NCI-H345 (cell line): ENCODE measurements around the gene MRPS22.
"Not testable (repeated sequence)": the region's sequence is repeated elsewhere in the genome, so short reads cannot be mapped to it uniquely, and the experiment has no call there.

Source experiments
- DNase-seq: peaks from one replicate; lab custom pipeline; 2025; lab: John Stamatoyannopoulos, UW

MRPS22 gene

DNA sequence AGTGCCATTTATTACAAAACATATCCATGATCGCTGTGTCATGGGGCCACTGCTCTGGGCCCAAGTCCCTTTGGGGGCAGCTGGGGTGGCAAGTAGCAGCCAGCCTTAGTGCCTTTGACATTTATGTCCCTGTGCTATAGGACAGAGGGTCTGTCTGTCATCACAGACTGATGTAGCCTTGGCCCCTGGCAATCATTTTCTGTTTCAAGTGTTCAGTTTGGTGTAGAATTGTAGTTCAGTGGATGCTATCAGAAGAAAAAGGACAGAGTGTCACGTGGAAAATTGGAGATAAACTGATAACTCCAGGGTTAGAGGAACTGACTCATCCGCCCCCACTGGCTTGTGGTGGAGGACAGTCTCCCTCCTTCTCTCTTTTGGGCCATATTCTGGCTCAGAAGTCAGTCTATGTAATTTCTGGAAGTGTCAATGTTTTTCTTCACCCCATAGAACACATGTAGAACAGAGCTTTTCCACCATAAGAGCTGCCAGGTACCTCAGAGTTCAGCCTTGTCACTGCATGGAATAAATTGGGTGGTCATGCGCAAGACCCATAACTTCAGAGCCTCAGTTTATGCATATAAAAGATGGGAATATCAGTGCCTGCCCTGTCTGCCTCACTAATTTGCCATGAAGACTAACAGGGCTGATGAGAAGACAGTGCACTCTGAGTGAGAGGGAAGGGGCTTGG, 4.5 kb upstream of the MRPS22 start:
- DNase-seq = no peak

DNA sequence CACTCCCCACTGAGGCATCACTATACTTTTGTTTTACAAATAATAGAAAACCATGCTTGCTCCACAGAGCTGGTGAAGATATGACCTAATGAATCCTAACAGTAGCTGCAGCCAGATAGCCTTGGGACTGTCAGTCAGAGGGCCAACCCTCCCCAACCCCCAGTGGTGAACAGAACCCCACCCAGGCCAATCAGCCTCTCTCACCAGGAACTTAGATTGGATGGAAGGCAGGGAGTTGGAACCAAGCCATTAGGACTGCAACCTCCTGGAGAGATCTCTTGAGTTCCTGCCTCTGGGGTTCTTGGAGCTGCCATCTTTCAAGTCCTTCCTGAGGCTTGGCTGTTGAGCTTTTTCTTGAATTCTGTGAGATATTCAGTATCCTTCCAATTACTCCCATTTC, 3.0 kb upstream of the MRPS22 start:
- DNase-seq = no peak

GRCh38 chr3:139342054-139342453, 1.8 kb upstream of the MRPS22 start:
- no peak for DNase-seq

GRCh38 chr3:139346771-139347170, 3.0 kb downstream of the MRPS22 start:
- no peak for DNase-seq

DNA sequence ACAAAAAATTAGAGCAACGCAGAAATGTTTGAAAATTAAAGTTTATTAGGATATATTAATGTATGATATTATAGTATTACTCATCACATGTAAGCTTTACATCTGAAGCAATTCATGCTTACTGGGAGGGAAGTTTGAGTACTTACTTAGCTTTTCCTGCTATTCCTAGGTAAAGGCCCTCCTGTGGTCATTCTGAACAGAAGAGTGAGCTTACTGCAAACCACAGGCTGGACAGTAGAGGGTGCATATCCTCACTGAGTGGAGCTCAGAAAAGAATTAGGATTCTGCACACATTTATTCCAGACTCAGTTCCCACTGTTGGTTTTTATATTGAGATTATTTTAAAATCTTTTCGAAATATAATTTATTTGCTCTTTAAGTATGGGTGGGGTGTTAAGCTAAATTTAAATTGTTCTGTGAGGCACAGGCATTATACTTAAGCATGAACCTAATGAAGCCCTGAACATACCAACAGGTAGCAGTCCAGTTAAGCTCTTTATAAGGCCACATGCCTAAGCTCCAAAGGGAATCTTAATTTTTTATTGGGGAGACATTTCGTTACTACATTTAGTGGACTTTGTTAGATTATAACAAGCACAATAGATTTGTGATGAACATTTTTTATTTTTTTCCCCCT, 10.2 kb downstream of the MRPS22 start:
- peak; percentile 0 for DNase-seq

DNA sequence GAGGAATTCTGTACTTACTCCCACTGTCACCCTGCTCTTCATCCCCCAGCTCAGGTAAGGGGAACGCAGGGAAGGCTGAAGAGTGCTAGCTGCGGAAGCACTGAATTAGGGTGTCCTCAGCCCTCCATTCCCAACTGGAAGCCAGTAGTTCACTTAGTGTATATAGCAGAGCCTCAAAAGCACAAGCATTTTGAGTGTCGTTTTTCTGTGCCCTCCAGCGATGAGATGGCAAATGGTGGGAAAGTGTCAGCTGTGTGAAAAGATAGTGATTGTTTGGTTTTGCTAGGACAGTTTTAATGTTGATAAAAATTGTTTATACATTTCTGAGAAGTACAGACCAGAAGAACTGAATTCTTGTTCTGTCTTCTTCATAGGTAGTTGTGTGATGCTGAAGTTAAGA, 10.8 kb downstream of the MRPS22 start:
- DNase-seq = no peak

- DNase-seq = no peak
Observed at GRCh38 chr3:139355476-139355875, 11.7 kb downstream of the MRPS22 start.

- DNase-seq = no peak
Observed at GRCh38 chr3:139355891-139356290, 12.1 kb downstream of the MRPS22 start.

GRCh38 chr3:139357899-139358298, 14.1 kb downstream of the MRPS22 start:
- DNase-seq = no peak

DNA sequence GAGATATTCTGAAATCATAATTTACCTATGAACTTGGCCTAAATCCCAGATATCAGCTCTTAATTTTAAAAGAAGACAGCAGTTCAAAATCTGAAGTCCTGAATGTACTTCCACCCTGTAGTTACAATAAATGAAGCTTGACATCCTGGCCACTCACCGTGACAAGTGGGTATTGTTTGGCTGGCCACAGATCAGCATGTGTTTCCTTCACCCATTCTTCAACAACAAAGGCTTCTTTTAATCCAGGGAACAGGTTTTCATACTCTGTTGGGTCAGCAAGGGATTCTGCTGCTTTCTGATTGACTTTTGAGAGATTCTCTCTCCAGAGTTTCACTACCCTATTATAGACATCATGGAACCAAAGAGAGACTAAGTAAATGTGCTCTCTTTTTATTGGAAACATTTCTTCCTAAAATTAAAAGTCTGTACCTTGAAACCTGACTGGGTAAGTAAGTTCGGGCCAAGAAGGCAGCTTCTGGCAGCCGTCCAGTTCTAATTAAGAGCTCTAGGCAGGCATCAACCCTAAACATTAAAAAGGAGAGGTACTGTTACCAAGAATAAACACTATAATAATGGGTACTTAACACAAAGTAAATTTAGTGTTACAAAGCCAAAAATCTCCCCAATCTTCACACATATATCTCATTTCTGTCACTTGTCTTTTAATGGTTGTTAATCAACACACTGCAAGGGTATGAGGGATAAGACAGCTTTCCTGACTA, 15.2 kb downstream of the MRPS22 start:
- DNase-seq = peak; percentile 37

DNA sequence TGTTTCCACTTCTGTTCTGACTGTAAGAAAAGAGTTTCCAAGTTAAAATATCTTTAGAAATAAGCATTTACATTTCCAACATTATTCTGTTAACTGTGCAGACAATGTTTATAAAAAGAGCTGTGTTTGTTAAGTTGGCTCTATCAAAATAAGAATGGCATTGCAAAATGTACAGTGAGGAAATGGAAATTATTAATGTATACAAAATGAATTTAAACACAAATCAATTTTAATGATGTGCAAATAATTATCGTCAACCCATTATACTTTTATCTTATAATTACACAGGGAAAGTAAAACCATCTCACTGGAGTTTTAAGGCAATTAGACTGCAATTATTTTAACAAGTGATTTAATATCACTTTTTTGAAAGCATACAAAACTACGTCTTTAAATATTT, 17.5 kb downstream of the MRPS22 start:
- no peak for DNase-seq

DNA sequence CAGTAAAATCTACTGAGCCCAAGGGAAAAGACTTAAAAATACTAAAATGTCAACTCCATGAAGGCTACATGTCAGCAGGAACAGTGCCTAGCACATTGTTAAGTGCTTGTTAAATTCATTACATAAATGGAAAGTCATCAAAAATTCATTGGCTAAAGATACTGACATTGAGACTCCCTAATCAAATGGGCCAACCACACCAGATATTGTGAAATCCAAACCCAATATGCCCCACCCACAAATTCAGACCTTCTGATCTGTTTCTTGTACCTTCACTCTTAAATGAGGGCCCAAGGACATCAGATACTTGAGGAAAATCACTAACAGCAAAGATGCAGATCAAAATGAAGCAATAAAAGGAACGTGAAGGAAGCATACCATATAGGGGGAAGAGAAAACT, 20.7 kb downstream of the MRPS22 start:
- no peak for DNase-seq

- DNase-seq = no peak
Observed at GRCh38 chr3:139374099-139374498, 30.3 kb downstream of the MRPS22 start.

DNA sequence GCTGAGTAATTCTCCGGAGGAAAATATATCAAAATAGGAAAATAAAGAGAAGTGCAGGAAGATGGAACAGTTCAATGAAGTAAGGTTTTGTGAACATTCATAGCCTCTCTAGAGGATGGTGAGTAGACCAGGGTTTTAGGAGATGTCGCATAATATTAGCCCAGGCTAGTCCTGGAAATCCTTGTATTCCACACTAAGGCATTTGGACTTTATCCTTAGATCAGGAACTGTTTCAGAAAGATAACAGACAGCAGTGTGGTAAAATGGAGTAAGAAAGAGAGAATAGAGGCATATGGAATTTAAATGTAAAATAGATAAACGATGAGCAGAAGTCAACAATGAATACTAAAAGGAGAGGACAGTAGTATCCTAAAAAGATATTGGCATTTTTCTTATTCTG, 33.6 kb downstream of the MRPS22 start:
- no peak for DNase-seq

- DNase-seq = peak; percentile 75
Observed at GRCh38 chr3:139378587-139379241, 34.9 kb downstream of the MRPS22 start.

- no peak for DNase-seq
Observed at GRCh38 chr3:139380575-139380974, 36.8 kb downstream of the MRPS22 start.

DNA sequence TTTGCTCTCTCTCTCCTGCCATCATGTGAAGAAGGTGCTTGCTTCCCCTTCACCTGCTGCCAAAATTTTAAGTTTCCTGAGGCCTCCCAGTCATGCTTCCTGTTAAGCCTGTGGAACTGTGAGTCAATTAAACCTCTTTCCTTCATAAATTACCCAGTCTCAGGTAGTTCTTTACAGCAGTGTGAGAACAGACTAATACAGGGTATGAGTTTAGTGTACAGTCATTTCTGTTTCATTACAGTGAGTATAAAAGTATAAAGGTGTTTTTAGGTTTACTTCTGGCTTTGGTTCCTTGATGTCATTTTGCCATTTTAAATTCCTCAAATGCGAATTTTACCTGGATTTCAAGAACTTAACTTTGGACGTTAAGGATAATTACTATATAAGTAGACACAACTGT, 38.5 kb downstream of the MRPS22 start:
- DNase-seq = not testable (repeated sequence)

- no peak for DNase-seq
Observed at GRCh38 chr3:139388077-139388476, 44.3 kb downstream of the MRPS22 start.

- DNase-seq = no peak
Observed at GRCh38 chr3:139388821-139389551, 45.2 kb downstream of the MRPS22 start.

- peak; percentile 96 for DNase-seq
Observed at GRCh38 chr3:139389552-139390368, 45.9 kb downstream of the MRPS22 start, which contains the start of gene COPB2. Gene COPB2 (minus strand): TSS chr3:139389647. CDS start chr3:139389550, 97 bp downstream.

- DNase-seq = no peak
Observed at GRCh38 chr3:139394116-139394515, 50.3 kb downstream of the MRPS22 start.
